Measurements from ENCODE around the gene TAB2.
"Not testable (repeated sequence)": the region's sequence is repeated elsewhere in the genome, so short reads cannot be mapped to it uniquely, and the experiment has no call there.

TAB2 gene

DNA sequence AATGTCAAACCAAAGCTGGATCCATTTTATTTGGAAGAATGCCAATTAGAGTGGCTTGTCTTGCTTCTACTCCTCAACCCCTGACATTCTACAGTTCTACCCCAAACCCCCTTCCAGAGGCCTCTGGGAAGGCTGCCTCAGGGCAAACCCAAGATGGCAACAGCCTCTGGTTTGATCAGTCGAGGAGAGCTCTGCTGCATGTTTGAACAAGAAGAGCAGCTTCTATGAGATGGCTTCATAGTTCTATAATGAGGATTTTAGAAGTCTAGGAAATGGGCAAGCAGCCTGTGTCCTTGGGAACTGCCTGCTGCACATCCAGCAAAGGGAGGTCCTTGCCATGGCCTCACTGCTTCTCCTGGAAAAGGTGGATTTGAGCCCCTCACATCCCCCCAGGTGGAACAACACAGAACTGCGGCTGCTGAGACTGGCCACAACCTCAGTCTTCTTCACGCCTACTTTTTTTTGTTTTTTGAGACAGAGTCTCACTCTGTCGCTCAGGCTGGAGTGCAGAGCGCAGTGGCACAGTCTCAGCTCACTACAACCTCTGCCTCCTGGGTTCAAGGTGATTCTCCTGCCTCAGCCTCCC is 129.4 kb downstream of the TAB2 start:
- DNase-seq, result no peak

DNA sequence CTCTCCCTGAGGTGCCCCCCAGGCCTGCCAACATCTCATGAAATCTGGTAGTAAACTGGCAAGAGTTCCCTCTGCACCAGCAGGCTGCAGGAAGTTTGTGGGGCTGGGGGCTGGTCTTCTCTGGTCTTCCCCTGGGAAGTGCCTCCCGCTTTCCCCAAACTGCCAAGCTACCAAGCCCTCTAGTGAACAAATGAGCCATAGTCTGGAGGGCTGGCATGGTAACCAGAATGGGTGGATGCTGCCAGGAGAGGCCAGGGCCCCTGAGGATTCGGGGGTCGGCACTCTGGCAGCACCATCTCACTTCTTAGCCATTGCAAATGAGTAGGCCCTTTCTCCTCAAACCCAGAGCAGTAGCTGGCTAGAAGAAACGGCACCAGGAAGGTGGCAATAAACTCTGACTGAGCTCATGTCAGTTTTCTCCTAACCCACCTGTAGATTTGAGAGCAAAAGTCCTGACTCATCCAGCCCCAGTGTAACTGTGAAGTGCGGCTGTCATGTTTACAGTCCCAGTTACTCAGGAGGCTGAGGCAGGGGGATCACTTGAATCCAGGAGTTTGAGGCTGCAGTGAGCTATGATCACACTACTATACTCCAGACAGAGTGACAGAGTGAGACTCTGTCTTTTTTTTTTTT is 131.4 kb downstream of the TAB2 start:
- no peak for DNase-seq

DNA sequence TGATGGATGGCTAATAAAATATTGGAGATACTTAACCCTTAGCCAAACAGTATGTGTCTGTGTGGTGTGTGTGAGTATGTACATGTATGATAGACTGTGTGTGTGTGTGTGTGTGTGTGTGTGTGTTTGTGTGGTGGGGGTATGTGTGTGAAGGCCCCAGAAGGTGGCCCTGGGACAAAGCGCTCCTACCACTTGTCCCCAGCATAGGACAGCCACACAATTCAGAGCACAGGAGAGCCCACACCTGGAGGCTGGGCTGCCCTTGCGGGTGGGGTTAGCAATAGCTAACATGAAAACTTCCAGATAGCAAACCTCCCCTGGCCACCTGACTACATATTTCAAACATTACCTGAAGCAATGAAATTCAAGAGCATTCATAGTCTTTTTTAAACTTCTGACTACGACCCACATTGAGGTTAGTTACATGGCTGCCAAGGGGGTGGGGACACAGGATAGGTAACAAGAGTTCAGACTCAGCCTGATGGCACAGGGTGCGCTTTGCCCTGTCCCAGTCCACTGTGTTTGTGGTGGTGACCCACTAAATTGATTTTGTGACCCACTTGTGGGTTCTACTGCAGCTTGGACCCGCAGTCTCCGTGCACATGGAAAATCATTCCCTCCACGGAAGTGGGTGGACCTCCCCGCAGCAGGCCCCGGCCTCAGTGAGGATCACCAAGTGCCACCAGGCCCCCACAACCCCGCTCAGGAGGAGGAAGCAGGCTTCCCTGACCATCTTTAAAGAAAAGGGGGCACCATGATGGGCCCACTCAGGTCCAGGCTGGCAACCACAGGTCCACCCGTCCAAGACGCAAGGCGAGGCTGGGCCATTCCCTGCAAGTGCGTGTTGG is 132.5 kb downstream of the TAB2 start:
- no peak for DNase-seq

DNA sequence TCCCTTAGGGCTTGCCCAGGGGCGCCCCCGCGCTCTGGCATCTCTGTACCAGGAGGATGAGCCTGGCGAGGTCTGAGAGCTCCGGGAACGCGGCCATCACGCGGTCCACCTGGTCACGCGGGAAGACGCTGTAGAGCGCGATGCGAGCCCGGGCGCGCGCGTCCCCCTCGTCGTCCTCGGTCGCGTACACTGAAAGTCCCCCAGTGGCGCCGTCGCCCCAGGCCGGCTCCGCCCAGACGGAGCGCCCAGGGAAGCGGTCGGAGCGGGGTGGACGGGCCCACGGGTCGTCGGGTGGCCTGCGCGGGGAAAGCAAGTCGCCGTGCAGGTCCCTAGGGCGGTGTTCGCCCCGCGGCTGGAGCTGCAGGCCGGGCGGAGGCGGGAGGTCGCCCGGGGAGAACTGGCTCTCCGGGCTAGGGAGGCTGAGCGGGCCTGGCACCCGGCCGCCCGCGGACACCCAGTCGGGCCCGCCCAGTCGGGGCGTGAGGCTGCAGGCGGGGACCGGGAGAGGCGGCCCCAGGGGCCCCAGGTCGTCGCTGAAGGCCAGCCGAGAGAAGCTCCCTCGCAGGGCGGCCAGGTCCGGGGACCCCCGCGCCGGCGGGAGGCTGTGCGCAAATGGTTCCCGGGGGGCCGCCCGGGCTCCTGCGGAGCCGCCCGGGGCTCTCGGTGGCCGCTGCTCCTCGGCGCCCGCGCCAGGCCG is 133.3 kb downstream of the TAB2 start:
- DNase-seq, result no peak

DNA sequence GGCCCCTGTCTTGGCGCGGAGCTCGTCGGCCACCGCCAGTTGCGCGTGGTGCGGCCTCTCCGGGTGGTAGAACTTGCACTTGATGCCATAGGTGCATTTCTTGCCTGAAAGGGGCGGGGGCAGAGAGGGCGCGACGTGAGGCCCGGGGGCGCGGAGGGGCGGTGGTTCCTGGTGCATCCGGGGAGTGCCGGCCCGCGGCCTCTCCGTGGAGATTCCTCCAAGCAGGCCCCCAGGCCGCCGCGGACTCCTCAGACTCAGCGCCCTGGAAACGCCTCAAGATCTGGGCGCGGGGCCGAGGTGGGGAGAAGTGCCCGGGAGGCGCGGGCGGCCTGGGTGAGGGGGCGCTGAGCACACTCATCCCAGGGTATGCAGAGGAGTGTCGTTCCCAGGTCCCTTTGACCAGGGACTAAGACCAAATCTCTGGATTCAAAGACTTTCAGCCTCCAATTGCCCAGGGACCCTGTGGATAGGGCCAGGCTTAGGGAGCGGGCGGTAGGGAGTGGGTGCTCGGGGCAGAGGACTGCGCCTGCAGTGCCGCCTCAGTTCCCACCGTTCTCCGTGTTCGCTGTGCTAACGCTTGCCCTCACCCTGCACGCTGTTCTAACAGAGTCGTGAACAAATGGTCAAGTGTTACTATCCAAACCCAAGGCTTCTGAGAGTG is 134.0 kb downstream of the TAB2 start:
- DNase-seq, result no peak

DNA sequence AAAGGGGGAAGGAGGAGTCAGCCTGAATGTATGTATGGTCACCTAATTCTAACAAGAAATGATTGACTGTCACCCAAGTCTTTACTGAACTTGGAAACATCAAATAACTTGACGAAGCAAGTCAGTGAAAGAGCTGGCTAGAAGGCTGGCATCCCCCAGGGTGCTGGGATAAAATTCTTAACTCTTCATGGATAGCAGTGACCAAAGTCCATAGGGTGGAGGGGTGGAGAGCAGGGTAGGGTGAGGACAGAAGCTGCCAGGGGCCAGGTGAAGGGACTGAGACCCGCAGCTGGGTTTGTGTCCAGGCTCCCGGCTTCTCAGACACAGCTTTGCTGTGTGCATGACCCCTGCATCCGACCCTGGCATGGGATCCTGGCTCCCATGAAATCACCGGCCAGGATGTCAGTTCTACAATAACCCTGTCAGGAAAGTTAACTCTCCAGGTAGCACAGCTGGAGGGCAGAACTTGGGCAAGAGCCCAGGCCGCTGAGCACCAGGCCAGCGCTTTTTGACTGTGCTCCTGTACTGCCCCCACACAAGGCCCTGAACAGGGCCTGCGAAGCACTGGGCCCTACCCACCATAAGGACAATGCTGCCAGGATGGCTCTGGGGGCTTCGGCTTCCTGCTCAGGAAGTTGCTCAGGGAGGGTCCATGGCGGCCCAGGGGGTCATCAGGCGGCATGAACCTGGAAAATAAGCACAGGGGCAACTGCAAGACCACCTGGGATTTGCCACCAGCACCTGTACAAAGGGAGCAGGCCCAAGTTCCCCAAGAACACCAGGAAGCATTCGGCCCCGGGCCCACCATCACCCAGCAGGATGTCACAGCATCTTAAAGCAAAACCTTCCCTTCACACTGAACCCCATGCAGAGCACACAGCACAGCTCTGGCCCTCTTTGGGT is 134.8 kb downstream of the TAB2 start:
- no peak for DNase-seq

DNA sequence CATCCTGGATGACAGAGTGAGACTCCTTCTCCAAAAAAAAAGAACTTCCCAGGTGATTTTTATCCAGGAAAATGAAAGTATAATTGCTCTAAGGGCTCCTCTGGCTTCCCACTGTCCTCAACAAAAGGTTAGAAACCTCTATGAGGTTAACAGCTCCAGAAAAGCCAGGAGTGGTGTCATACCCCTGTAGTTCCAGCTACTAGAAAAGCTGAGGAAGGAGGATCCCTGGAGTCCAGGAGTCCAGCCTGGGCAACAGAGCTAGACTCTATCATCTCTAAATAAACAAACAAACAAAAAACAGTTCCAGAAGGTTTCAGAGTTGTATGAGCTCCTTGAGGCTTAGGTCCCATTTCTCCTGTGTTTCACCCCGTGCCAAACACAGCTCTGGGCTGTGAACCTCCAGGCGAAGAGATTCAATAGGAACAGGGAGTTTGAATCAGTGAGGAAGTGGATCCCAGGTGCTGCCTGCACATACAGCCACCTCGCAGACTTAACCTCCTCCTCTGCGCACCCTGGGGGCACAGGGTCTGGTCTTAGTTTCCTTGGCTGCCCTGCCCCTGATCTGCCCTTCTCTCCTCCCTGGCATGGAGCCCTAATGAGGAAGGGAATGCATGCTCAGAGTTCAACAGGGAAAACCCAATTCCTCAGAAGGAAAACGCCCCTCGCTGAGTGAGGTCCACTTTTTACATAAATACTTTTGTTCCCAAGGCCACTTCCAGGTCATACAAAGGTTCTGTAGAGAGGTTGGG is 136.3 kb downstream of the TAB2 start:
- no peak for DNase-seq

DNA sequence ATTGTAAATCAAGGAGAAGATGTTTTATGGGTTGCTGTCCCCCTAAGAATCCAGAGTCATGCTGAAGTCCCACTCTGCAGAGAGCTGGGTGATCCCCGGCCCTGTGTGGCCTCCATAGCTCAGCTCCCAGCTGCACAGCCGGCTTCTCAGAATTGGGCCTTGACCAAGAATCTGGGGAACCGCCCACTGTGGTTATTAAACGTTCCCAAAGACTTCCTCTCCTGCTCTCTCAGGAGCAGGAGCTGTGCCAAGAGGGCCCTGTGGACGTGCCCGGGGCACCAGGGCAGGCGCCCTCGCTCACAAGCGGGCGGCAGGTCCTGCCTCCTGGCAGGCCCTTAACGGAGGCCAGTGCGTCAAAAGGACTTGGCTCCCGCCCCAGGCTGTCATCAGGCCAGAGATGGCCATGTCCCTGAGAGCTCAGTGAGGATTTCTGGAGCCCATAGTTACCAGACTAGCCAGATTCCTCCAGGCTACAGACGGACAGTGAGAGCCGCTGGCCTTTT is 136.9 kb downstream of the TAB2 start:
- DNase-seq, result no peak

DNA sequence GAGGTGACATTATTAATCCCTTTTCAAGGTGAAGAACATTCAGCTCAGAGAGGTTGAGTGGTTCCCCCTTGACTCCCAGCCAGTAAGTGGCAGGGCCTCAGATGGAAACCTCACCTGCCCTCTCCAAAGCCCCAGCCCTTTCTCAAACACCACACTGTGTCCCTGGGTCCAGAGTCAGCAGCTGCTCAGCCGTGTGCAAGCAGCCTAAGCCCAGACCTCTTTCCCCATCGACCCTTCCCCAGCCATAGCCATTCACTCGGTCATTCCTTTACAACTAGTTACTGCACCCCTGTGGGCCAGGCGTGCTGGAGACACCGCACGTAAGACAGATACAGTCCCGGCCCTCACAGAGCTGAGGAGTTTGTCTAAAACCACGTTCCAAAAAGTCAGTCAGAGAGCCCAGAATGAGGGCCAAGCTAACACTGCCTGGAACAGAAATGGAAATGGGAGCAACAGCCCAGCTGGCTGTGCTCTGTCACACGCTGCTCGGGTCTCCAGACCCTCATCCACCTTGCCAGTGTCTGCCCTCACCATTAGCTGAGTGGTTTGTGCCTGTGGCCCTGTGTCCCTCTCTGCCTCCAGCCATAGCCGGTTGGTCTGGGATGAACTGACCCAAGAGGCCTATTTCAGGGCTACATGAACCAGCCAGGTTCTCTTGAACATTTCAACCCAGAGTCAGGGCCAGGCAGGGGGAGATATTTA is 137.7 kb downstream of the TAB2 start:
- no peak for DNase-seq

DNA sequence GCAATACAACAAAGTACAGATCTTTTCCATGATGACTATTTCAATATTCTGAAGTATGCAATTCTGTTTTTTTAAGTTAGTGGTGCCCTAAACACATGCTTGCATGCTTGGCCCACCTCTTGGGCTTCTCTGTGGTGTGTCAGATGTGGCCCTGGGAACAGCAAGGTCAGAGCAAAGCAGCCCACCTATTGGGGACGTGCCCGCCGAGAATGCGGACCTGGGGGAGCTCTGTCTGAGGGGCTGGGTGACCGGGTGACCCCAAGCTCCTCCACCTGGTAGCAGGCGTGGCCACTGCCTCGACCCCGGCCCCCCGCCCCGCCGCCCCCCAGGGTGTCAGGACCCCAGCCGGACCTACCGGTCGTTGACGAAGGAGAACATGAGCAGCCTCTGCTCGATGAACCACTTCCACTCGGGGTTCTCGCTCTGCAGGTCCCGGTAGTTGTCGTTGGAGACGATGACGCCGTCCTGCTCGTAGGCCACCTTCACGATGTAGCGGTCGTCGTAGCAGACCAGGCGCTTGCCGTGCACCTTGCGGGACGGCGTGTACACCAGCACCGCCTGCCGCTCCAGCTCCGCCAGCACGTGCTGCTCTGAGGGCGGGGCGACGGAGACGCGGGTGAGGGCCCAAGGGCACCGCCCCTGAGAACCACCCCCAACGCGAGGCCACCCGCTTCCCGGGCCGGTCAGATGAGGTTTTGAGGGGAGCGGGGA is 139.0 kb downstream of the TAB2 start:
- no peak for DNase-seq

DNA sequence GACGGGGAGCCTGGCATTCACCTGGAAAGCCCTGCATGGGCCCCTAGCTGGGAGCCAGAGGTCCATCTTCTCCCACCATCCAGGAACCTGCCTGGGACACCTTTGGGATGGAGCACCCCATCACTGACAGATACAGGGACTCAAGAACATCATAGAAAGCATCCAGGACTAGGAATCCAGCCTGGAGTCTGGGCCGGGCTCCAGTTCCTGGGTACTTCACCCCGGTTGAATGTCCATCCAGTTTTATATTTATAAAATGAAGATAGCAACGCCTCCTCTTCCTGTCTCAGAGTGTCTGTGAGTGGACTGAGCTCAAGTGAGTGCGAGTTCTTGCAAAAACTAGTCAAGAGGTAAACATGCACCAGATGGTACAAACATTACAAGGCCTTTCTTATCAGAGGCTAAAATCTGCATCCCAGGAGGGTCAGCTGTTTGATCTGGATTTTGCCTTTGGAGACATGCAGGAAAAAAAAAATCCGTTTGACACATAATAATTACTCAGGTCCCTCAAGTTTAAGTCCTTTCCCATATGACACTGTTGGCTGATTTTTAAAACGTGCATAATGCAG is 139.9 kb downstream of the TAB2 start:
- no peak for DNase-seq

DNA sequence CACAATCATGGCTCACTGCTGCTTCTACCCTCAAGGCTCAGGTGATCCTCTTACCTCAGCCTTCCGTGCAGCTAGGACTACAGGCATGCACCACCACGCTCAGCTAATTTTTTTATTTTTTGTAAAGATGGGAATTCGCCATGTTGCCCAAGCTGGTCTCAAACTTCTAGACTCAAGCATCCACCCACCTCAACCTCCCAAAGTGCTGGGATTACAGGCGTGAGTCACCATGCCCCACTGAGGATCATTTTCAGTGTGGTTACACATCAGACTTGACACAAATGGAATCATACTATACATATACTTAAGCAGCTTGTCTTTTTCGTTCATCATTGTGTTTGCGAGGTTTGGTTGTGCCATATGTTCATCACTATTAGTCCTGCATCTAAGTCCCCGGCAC is 140.7 kb downstream of the TAB2 start:
- DNase-seq, result no peak

DNA sequence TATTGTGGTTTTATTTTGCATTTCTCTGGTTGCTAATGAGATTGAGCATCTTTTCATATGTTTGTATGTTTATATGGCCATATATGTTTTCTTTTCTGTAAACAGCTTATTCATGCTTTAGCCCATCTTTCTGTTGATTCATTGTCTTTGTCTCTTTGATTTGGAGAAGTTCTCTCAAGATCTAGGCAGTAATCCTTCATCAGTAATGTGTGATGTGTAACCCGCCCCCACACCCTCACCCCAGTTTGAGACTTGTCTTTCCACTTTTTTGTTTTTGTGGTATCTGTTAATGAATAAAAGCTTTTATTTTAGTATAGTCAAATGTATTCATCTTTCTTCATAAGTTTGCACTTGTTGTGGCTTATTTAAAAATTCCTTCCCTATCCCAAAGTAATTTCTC is 141.3 kb downstream of the TAB2 start:
- DNase-seq, result no peak

DNA sequence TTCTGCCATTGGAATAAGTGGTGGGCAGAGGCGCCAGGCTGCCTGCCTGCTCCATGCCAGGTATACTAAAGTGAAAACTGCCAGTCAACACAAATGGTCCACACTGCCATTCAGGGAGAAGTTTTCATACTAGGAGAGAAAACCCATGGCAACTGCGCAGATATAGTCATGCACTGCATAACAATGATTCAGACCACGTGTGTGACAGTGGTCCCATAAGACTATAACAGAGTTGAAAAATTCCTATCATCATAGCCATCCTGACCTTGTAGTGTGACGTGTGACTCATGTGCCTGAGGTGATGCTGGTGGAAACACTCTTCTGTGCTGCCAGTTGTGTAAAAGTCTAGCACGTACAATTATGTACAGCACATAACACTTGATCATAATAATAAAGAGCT is 142.2 kb downstream of the TAB2 start:
- no peak for DNase-seq

DNA sequence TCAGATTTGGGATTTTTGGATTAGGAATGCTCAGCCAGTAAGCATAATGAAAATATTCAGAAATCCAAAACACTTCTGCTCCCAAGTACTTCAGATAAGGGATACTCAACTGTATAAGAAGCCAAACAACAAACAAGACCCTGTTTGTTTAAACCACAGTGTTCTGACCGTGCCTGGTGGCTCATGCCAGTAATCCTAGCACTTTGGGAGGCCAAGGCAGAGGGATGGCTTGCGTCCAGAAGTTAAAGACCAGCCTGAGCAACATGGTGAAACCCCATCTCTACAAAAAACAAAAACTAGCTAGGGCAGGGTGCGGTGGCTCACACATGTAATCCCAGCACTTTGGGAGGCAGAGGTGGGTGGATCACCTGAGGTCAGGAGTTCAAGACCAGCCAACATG is 142.7 kb downstream of the TAB2 start:
- DNase-seq, result not testable (repeated sequence)

All from kidney glomerular epithelial cell (primary cell).